Activated naive CD8-positive, alpha-beta T cell treated with anti-CD3 and anti-CD28 coated beads, Interleukin-2, amount 50 U/mL, for 16 hours (primary cell): ENCODE data around the gene PCDHGA8.
"Not testable (repeated sequence)": the region's sequence is repeated elsewhere in the genome, so short reads cannot be mapped to it uniquely, and the experiment has no call there.

Source experiments
- DNase-seq: peaks from one replicate; pipeline ENCODE4 v3.0.0-alpha.2; 2020; ENCODE audit warnings: low read depth, low spot score

The PCDHGA8 gene

GRCh38 chr5:141371572-141372475 is 20.6 kb upstream of the PCDHGA8 start:
- DNase-seq, result no peak

GRCh38 chr5:141373673-141374317 is 18.6 kb upstream of the PCDHGA8 start, which contains the start of gene PCDHGA6:
TSS of gene PCDHGA6 (plus strand) at chr5:141373891. CDS start at chr5:141374084, 193 bp downstream.
- no peak for DNase-seq

GRCh38 chr5:141374627-141375026 is 17.8 kb upstream of the PCDHGA8 start:
- no peak for DNase-seq

GRCh38 chr5:141375444-141376155 is 16.8 kb upstream of the PCDHGA8 start:
- not testable (repeated sequence) for DNase-seq

GRCh38 chr5:141382469-141383294 is 9.8 kb upstream of the PCDHGA8 start, which contains the start of gene PCDHGA7:
TSS of gene PCDHGA7 (plus strand) at chr5:141382742. CDS start at chr5:141382900, 158 bp downstream.
- no peak for DNase-seq

GRCh38 chr5:141383345-141383744 is 9.1 kb upstream of the PCDHGA8 start:
- DNase-seq, result no peak

GRCh38 chr5:141384471-141385267 is 7.8 kb upstream of the PCDHGA8 start:
- no peak for DNase-seq

- DNase-seq, result not testable (repeated sequence)
These were observed 4.7 kb upstream of the PCDHGA8 start, which contains the start of gene PCDHGB4 for GRCh38 chr5:141387557-141388311. TSS of gene PCDHGB4 (plus strand) at chr5:141387698. CDS start at chr5:141387885, 187 bp downstream.

GRCh38 chr5:141388661-141389060 is 3.8 kb upstream of the PCDHGA8 start:
- DNase-seq, result no peak

- DNase-seq, result no peak
These were observed 3.0 kb upstream of the PCDHGA8 start for GRCh38 chr5:141389153-141390042.

GRCh38 chr5:141393267-141393666 is 834 bp downstream of the PCDHGA8 start:
- no peak for DNase-seq

GRCh38 chr5:141394401-141395187 is 2.2 kb downstream of the PCDHGA8 start:
- not testable (repeated sequence) for DNase-seq

GRCh38 chr5:141397756-141398551 is 5.5 kb downstream of the PCDHGA8 start, which contains the start of gene PCDHGB5:
TSS of gene PCDHGB5 (plus strand) at chr5:141397947. CDS start at chr5:141398128, 181 bp downstream.
- DNase-seq, result not testable (repeated sequence)

GRCh38 chr5:141398608-141399007 is 6.2 kb downstream of the PCDHGA8 start:
- no peak for DNase-seq

- no peak for DNase-seq
These were observed 7.3 kb downstream of the PCDHGA8 start for GRCh38 chr5:141399555-141400258.
